SU-DHL-6 (cell line): ENCODE measurements around the gene CEP20.
"Not testable (repeated sequence)": the region's sequence is repeated elsewhere in the genome, so short reads cannot be mapped to it uniquely, and the experiment has no call there.

Source experiments
- H2AFZ ChIP-seq: fragments of 200-600 bp; sonication (generic); 2 replicates; pipeline ENCODE4 v1.6.1; 2014; ENCODE audit warnings: low read depth, mild to moderate bottlenecking, moderate library complexity, mixed read lengths, antibody characterized with exemption, low read length; ENCODE audit not compliant: severe bottlenecking
- H3F3A ChIP-seq: fragments of 200-600 bp; shearing (Covaris generic); 2 replicates; pipeline ENCODE4 v1.6.0; 2016; ENCODE audit warnings: antibody characterized with exemption, mild to moderate bottlenecking; ENCODE audit not compliant: insufficient read depth
- H3K27ac ChIP-seq: fragments of 200-600 bp; sonication (generic); 2 replicates; pipeline ENCODE4 v1.5.1; 2016; ENCODE audit warnings: low read depth, mild to moderate bottlenecking, low read length, moderate library complexity, mixed read lengths
- H3K27me3 ChIP-seq: fragments of 200-600 bp; sonication (generic), shearing (Covaris generic); 2 replicates; pipeline ENCODE4 v1.6.0; 2014; ENCODE audit warnings: mild to moderate bottlenecking, low read length
- H3K36me3 ChIP-seq: fragments of 200-600 bp; sonication (generic); 2 replicates; pipeline ENCODE4 v1.6.1; 2014; ENCODE audit warnings: mild to moderate bottlenecking, low read length, mixed read lengths
- H3K4me2 ChIP-seq: fragments of 300-600, 200-600 bp; shearing (Covaris generic), sonication (generic); 2 replicates; pipeline ENCODE4 v1.6.0; 2014; ENCODE audit warnings: low read length, low read depth, mild to moderate bottlenecking; ENCODE audit not compliant: poor library complexity, severe bottlenecking
- H3K4me3 ChIP-seq: fragments of 200-600 bp; sonication (generic); 2 replicates; pipeline ENCODE4 v1.5.1; 2014; ENCODE audit warnings: antibody characterized with exemption, low read length, mild to moderate bottlenecking, mixed read lengths; ENCODE audit not compliant: insufficient read depth, poor library complexity, severe bottlenecking
- H3K79me2 ChIP-seq: fragments of 200-600 bp; sonication (generic); 2 replicates; pipeline ENCODE4 v1.6.1; 2014; ENCODE audit warnings: mild to moderate bottlenecking, low read length, moderate library complexity; ENCODE audit not compliant: insufficient read depth
- H3K9ac ChIP-seq: fragments of 200-600 bp; sonication (generic); 2 replicates; pipeline ENCODE4 v1.7.0; 2014; ENCODE audit warnings: mild to moderate bottlenecking, low read length
- H3K9me2 ChIP-seq: fragments of 200-600 bp; sonication (generic); replicated peaks from 2 replicates; pipeline ENCODE4 v1.6.1; 2014; ENCODE audit warnings: low read length; ENCODE audit not compliant: insufficient read depth
- H3K9me3 ChIP-seq: fragments of 200-600 bp; sonication (generic); 2 replicates; pipeline ENCODE4 v1.6.1; 2014; ENCODE audit warnings: low read length, mixed read lengths; ENCODE audit not compliant: insufficient read depth
- H4K20me1 ChIP-seq: fragments of 200-600 bp; sonication (generic); 2 replicates; pipeline ENCODE4 v1.6.1; 2014; ENCODE audit warnings: low read depth, mild to moderate bottlenecking, antibody characterized with exemption, low read length, moderate library complexity, mixed read lengths
- CTCF ChIP-seq: fragments of 200-600 bp; sonication (generic); IDR thresholded peaks from one replicate; pipeline ENCODE4 v1.5.1; 2017; ENCODE audit warnings: antibody characterized with exemption, mild to moderate bottlenecking, low read length, moderate library complexity; ENCODE audit not compliant: insufficient read depth, poor library complexity, severe bottlenecking
- EZH2phosphoT487 ChIP-seq: fragments of 200-600 bp; sonication (generic), shearing (Covaris generic); conservative IDR thresholded peaks from 2 replicates; pipeline ENCODE4 v1.6.1; 2018; ENCODE audit warnings: mild to moderate bottlenecking, antibody characterized with exemption, low read length, moderate library complexity, mixed read lengths

CEP20 gene

DNA sequence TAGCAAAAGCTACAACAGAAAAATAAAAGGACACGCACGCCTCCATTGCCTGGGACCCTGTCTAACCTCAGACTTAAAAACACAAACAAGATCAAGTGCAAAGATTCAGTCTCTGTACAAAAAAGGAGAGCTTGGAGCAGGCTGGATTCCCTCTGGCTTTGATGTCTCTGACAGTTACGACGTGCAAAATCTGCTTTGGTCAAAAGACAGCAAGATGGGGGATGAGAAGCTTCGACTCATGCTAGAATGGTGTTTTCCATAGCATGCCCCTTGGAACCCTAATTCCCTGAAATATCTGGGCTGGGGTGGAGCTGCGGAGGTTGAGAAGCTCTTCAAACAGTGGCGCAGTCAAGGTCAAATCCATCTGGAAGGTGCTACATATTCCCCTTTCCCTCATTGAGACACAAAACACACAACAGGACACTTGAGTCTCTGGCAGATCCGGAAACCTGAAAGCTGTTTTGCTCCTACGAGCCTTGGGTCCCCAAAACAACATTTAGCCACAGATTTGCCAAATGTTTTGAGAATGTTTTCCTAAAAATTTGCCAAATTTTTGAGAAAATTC lies 40.7 kb downstream of the CEP20 start:
- Histone ChIP-seq H3K27me3 (no peaks in the 10 kb centered on the region), H3K27ac (no peak overlapping the region)
- TF ChIP-seq EZH2phosphoT487 (no peak), CTCF (no peak)

GRCh38 chr16:15846510-15846909 lies 41.9 kb downstream of the CEP20 start:
- Histone ChIP-seq H3K9ac (no peak overlapping the region), H2AFZ (no peak overlapping the region), H3K79me2 (no peaks in the 10 kb centered on the region), H3K4me2 (no peak overlapping the region), H3K4me3 (no peak overlapping the region), H3K9me2 (no peaks in the 10 kb centered on the region), H3F3A (no peaks in the 10 kb centered on the region), H3K36me3 (no peaks in the 10 kb centered on the region), H3K27ac (no peak overlapping the region), H3K9me3 (no peaks in the 10 kb centered on the region), H4K20me1 (no peaks in the 10 kb centered on the region), H3K27me3 (no peaks in the 10 kb centered on the region)
- no peak for TF ChIP-seq CTCF
- no peak for TF ChIP-seq EZH2phosphoT487

More for the DNA sequence above, 40.7 kb downstream of the CEP20 start:
- Histone ChIP-seq H3K9me2 (no peaks in the 10 kb centered on the region), H3F3A (no peaks in the 10 kb centered on the region), H3K9ac (no peak overlapping the region), H3K4me2 (no peak overlapping the region), H3K36me3 (no peaks in the 10 kb centered on the region), H2AFZ (no peak overlapping the region), H3K9me3 (no peaks in the 10 kb centered on the region), H3K4me3 (no peak overlapping the region), H4K20me1 (no peaks in the 10 kb centered on the region), H3K79me2 (no peaks in the 10 kb centered on the region)

- Histone ChIP-seq H3K79me2 (no peaks in the 10 kb centered on the region), H3K9me3 (no peaks in the 10 kb centered on the region), H3K27me3 (no peaks in the 10 kb centered on the region), H3K9ac (no peak overlapping the region), H3K27ac (no peak overlapping the region), H3K4me2 (no peak overlapping the region), H3K36me3 (no peaks in the 10 kb centered on the region), H4K20me1 (no peaks in the 10 kb centered on the region), H3F3A (no peaks in the 10 kb centered on the region), H3K9me2 (no peaks in the 10 kb centered on the region), H3K4me3 (no peak overlapping the region), H2AFZ (no peak overlapping the region)
- TF ChIP-seq CTCF = no peak
Observed at GRCh38 chr16:15843635-15844279, 44.6 kb downstream of the CEP20 start.

- H3K9me2 ChIP-seq, H4K20me1 ChIP-seq, H3K27me3 ChIP-seq, H2AFZ ChIP-seq, H3F3A ChIP-seq, H3K79me2 ChIP-seq, H3K27ac ChIP-seq, H3K4me2 ChIP-seq, H3K9me3 ChIP-seq, H3K9ac ChIP-seq, H3K36me3 ChIP-seq, H3K4me3 ChIP-seq: not testable (repeated sequence)
Observed at GRCh38 chr16:15839204-15839603, 49.2 kb downstream of the CEP20 start.
